Activated T-helper 1 cell treated with Interleukin-2 at 50 U/mL for 16 hours (primary cell): ENCODE measurements around the gene MYOZ3.

Experiments used
- DNase-seq: peaks from one replicate; pipeline ENCODE4 v3.0.0-alpha.2; 2020; ENCODE audit warnings: low read depth

Gene MYOZ3

DNA sequence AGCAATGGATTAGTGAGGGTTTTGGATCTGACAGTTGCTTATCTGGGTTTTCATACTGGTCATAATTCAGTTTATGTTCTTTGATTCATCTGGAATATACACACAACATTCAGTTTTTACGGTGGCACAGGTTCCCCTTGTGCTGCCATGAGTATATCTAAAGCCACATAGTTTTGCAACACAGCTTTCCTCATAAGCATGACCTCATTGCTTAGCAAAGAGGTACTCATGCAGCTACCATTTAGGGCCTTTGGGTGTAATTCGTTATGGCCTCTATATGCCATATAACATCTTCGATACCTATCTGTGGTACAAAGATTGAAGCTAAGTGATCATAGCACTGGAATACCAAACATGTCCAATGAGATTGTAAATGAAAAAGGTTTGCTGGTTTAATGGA is 42.7 kb downstream of the MYOZ3 start:
- DNase-seq: no peak

DNA sequence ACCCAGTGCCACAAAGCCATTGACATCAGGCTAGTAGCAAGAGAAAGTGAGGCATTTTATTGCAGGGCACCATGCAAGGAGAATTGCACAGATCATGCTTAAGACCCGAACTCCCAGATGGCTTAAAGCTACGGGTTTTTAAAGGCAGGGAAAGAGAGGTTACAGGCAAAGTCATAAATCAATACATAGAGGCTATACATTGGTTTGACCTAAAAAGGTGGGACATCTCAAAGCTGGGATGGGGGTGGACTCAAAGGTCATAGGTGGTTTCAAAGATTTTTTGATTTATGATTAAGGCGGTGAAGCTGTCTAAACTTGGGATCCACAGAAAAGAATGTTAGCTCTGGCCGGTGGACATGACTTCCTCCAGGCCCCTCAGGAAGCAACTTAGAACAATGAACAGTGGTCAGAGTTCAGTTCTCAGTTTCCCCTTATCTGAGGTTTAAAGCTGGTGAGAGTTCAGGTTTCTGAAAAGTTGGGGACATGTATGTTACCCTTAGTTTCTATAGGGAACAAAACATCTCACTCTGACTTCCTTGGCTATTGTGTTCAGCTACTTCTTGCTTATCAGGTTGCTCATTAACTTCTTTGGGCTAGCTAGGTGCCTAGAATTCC is 45.8 kb downstream of the MYOZ3 start:
- no peak for DNase-seq

DNA sequence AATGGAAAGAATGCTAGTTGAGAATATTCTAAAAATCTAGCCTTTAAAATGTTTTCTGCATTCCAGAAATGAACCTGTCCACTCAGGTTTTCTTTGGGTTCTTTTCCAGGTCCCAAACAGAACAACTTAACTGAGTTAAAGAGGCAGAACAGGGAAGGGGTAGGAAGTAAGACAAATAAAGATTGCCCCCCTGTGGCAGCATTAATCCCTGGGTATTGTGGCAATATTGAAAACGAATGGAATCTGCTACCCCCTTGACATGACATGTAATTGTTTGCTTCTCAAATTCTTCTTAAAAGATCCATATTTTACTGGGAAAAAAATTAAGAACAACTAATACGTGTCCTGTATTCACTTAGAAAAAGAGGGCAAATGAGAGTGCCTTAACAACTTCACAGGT is 49.1 kb downstream of the MYOZ3 start:
- no peak for DNase-seq

DNA sequence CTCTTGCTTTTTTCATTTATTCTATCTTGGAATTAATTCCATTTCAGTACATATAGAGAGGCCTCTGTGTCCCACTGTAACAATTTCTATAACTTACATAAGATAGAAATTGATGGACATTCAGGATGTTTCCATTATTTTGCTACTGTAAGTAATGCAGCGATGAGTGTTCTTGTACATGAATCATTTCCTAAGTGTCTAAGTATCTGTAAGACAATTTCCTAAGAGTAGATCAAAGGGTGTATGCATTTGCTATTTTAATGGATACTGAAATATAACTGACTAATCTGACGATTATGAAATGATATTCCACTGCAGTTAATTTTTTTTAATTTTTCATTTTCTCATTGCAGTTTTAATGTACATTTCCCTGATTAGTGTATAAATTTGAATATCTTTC is 62.8 kb downstream of the MYOZ3 start:
- no peak for DNase-seq
